Adrenal gland (tissue), 12 donors: Measurements from ENCODE around the gene HPS4. TPM values are rescaled to one million over a fixed set of nuclear protein-coding genes. Genes with fewer than 3 reads are reported as not detected.

Experiments
- DNase-seq, 7 donors: peaks; one replicate each; pipeline ENCODE4 v3.0.0-alpha.2; 2019 to 2020
- H3K27ac ChIP-seq, 5 donors: fragments of 200-600 bp; sonication (generic) in 4 of 5; 1 replicate in 3 of 5; 2 replicates in 2 of 5; pipeline versions ENCODE4 v1.5.1 to v1.8.0; 2016 to 2020; ENCODE audit warnings: mild to moderate bottlenecking in 1 of 5
- H3K27me3 ChIP-seq: fragments of 200-600 bp; 2 replicates; pipeline ENCODE4 v1.8.0; 2021
- H3K36me3 ChIP-seq, 2 donors: fragments of 200-600 bp; replicated peaks in 1 of 2; 1 replicate in 1 of 2; 2 replicates in 1 of 2; pipeline versions ENCODE4 v1.5.1 to v1.8.0; 2018 to 2022
- H3K4me1 ChIP-seq, 2 donors: fragments of 200-600 bp; replicated peaks in 1 of 2; 1 replicate in 1 of 2; 2 replicates in 1 of 2; pipeline versions ENCODE4 v1.5.1 to v1.8.0; 2018 to 2021
- H3K4me3 ChIP-seq, 4 donors: fragments of 200-600 bp; sonication (generic) in 3 of 4; one replicate each; pipeline ENCODE4 v1.5.1; 2016 to 2018
- H3K9me3 ChIP-seq, 3 donors: fragments of 200-600 bp; sonication (generic) in 1 of 3; replicated peaks in 1 of 3; 1 replicate in 2 of 3; 2 replicates in 1 of 3; pipeline versions ENCODE4 v1.5.1 to v1.8.0; 2016 to 2021
- CTCF ChIP-seq, 6 experiments: fragments of 450-650 bp in 4 of 6; fragments of 200-600 bp in 2 of 6; sonication (generic) in 1 of 6; IDR thresholded peaks; 1 replicate in 5 of 6; 2 replicates in 1 of 6; pipeline versions ENCODE4 v1.5.1 to v1.8.0; 2016 to 2021; ENCODE audit warnings: antibody characterized with exemption in 6 of 6, mild to moderate bottlenecking in 2 of 6, moderate library complexity in 1 of 6
- POLR2A ChIP-seq, 2 donors: fragments of 450-650 bp; IDR thresholded peaks; one replicate each; pipeline ENCODE4 v1.6.1; 2017; ENCODE audit warnings: antibody characterized with exemption in 2 of 2, mild to moderate bottlenecking in 2 of 2, moderate library complexity in 1 of 2
- WGBS, 4 donors: extraction: QIAGEN DNeasy Blood & Tissue Kit in 2 of 4; methylation state at CpG; one replicate each; pipeline versions ENCODE4 v1.1.5 to v1.1.7; 2013 to 2017; 5-methylcytosine and 5-hydroxymethylcytosine counted together
- intact Hi-C, 2 donors: fragments of 100-400 bp; cut with DNase I; formaldehyde crosslinking; loops; one replicate each; pipeline versions ENCODE4 v1.14.1 to v1.15.0; 2022 to 2023
- polyA plus RNA-seq, 3 donors: library from polyadenylated mRNA; stranded (reverse); fragments of 200-250 nt in 2 of 3; fragments of 350-450 nt in 1 of 3; fragmentation: Illumina TruSeq in 1 of 3; extraction: RNeasy Lipid Tissue Mini Kit (QIAGEN cat#74804) in 1 of 3; gene quantifications; one replicate each; pipeline ENCODE4 v1.2.3, GENCODE V29; 2013 to 2014
- total RNA-seq, 9 donors: library from RNA; depleted of rRNA in 4 of 9; stranded (reverse); fragments of >200 nt in 4 of 9; fragments of 120-200 nt in 1 of 9; fragmentation: NEBNext Ultra II Directional in 1 of 9; extraction: Animal tissue kit (Norgen Biotek cat#: 25700) in 1 of 9; gene quantifications; one replicate each; pipeline versions ENCODE4 v1.1.0 to v1.2.4, GENCODE V29; 2013 to 2023
- donor health status: healthy with polysubstance abuse.
- donor health status: Bipolar disorder and iron deficiency.
- donor health status: DM: yes; HTN: yes; CAD: no.
- donor health status: DM: no; HTN: no; CAD: no.
- donor health status: DM: no; HTN: no; CAD: no.
- donor health status: DM: yes; HTN: yes; CAD: no.

HPS4 gene
- total and polyA plus RNA-seq, 12 donors = 19.9 to 38.6 (median 31.9) TPM

- Histone ChIP-seq H3K9me3 (no peaks in the 10 kb centered on the region), H3K4me1 (no peaks in the 10 kb centered on the region), H3K27me3 (peaks cover 20% of the 10 kb centered on the region), H3K4me3 (no peak overlapping the region), H3K27ac (no peak overlapping the region), H3K36me3 (no peaks in the 10 kb centered on the region)
- WGBS, 4 donors = 42 to 46% (median 43%) methylated on average over 6 to 9 of the region's 9 CpGs
- intact Hi-C loops = no loop called here
- peak in 4 of 7 donors; percentile 41 to 52 (median 44) for DNase-seq
- TF ChIP-seq POLR2A (IDR thresholded peaks at IDR 0.05) (no peak), CTCF (IDR thresholded peaks at IDR 0.05) (no peak)
Observed at GRCh38 chr22:26416670-26417276, 66.8 kb downstream of the HPS4 start.

GRCh38 chr22:26416256-26416655 lies 67.3 kb downstream of the HPS4 start:
- WGBS, 4 donors = 28 to 53% (median 46%) methylated on average over 4 of the region's 4 CpGs
- peaks cover 20% of the 10 kb centered on the region for H3K27me3 ChIP-seq

GRCh38 chr22:26414347-26414746 lies 69.2 kb downstream of the HPS4 start:
- intact Hi-C loops = no loop called here
- no peak overlapping the region for H3K4me3 ChIP-seq
- peaks cover 20% of the 10 kb centered on the region for H3K27me3 ChIP-seq
- H3K27ac ChIP-seq = no peak overlapping the region
- TF ChIP-seq POLR2A (IDR thresholded peaks at IDR 0.05) = no peak
- no peak for TF ChIP-seq CTCF (IDR thresholded peaks at IDR 0.05)
- H3K4me1 ChIP-seq = no peaks in the 10 kb centered on the region
- no peaks in the 10 kb centered on the region for H3K36me3 ChIP-seq
- no peaks in the 10 kb centered on the region for H3K9me3 ChIP-seq
- 72 to 84% (median 79%) methylated on average over 4 of the region's 4 CpGs for WGBS, 4 donors
- no peak for DNase-seq

More at GRCh38 chr22:26416256-26416655, 67.3 kb downstream of the HPS4 start:
- H3K4me3 ChIP-seq = no peak overlapping the region
- TF ChIP-seq CTCF (IDR thresholded peaks at IDR 0.05) = no peak
- TF ChIP-seq POLR2A (IDR thresholded peaks at IDR 0.05) = no peak
- intact Hi-C loops = no loop called here
- no peaks in the 10 kb centered on the region for H3K4me1 ChIP-seq
- DNase-seq = no peak
- H3K9me3 ChIP-seq = no peaks in the 10 kb centered on the region
- no peaks in the 10 kb centered on the region for H3K36me3 ChIP-seq
- H3K27ac ChIP-seq = no peak overlapping the region

GRCh38 chr22:26410386-26410785 lies 73.2 kb downstream of the HPS4 start:
- Histone ChIP-seq H3K27me3 (peaks cover 9% of the 10 kb centered on the region), H3K9me3 (no peaks in the 10 kb centered on the region), H3K27ac (no peak overlapping the region), H3K4me3 (no peak overlapping the region), H3K4me1 (no peaks in the 10 kb centered on the region), H3K36me3 (no peaks in the 10 kb centered on the region)
- no peak for TF ChIP-seq CTCF (IDR thresholded peaks at IDR 0.05)
- no peak for TF ChIP-seq POLR2A (IDR thresholded peaks at IDR 0.05)
- WGBS, 4 donors = 63 to 74% (median 66%) methylated on average over 5 of the region's 5 CpGs
- intact Hi-C loops = no loop called here
- DNase-seq = no peak
